Loucy (cell line): ENCODE results near the gene SRP54.

Source experiments
- H2AFZ ChIP-seq: fragments of 200-600 bp; sonication (generic); 2 replicates; pipeline ENCODE4 v1.6.0; 2016; ENCODE audit warnings: antibody characterized with exemption, mild to moderate bottlenecking, low read length, moderate library complexity
- H3F3A ChIP-seq: fragments of 200-600 bp; 2 replicates; pipeline ENCODE4 v1.6.0; 2016; ENCODE audit warnings: antibody characterized with exemption, low read depth, mild to moderate bottlenecking
- H3K27me3 ChIP-seq: fragments of 200-600 bp; sonication (generic); 2 replicates; pipeline ENCODE4 v1.6.1; 2014; ENCODE audit warnings: low read length, mild to moderate bottlenecking; ENCODE audit not compliant: insufficient read depth, poor library complexity, severe bottlenecking
- H3K36me3 ChIP-seq: fragments of 200-600 bp; sonication (generic); 2 replicates; pipeline ENCODE4 v1.6.1; 2016; ENCODE audit warnings: low read length; ENCODE audit not compliant: insufficient read depth
- H3K4me1 ChIP-seq: fragments of 200-600 bp; sonication (generic); 2 replicates; pipeline ENCODE4 v1.5.1; 2014; ENCODE audit warnings: low read length, mild to moderate bottlenecking; ENCODE audit not compliant: insufficient read depth, poor library complexity, severe bottlenecking
- H3K4me2 ChIP-seq: fragments of 200-600 bp; sonication (generic); 2 replicates; pipeline ENCODE4 v1.6.0; 2014; ENCODE audit warnings: antibody characterized with exemption, low read length, low read depth, mild to moderate bottlenecking; ENCODE audit not compliant: poor library complexity, severe bottlenecking
- H3K4me3 ChIP-seq: fragments of 200-600 bp; sonication (generic); 2 replicates; pipeline ENCODE4 v1.5.1; 2014; ENCODE audit warnings: low read length, mild to moderate bottlenecking, mixed read lengths; ENCODE audit not compliant: poor library complexity, severe bottlenecking
- H3K79me2 ChIP-seq: fragments of 200-600 bp; sonication (generic); 2 replicates; pipeline ENCODE4 v1.6.1; 2014; ENCODE audit warnings: low read length; ENCODE audit not compliant: insufficient read depth
- H3K9ac ChIP-seq: fragments of 200-600 bp; sonication (generic); 2 replicates; pipeline ENCODE4 v1.6.0; 2014; ENCODE audit warnings: mild to moderate bottlenecking, low read depth, low read length, moderate library complexity; ENCODE audit not compliant: poor library complexity, severe bottlenecking
- H3K9me2 ChIP-seq: fragments of 200-600 bp; sonication (generic); replicated peaks from 2 replicates; pipeline ENCODE4 v1.6.1; 2016; ENCODE audit warnings: low read depth, low read length, mixed read lengths
- H3K9me3 ChIP-seq: fragments of 200-600 bp; sonication (generic); 2 replicates; pipeline ENCODE4 v1.6.1; 2014; ENCODE audit warnings: mild to moderate bottlenecking, antibody characterized with exemption, low read length, low read depth; ENCODE audit not compliant: insufficient read depth
- H4K20me1 ChIP-seq: fragments of 200-600 bp; sonication (generic); 2 replicates; pipeline ENCODE4 v1.6.0; 2014; ENCODE audit warnings: antibody characterized with exemption, low read length, mild to moderate bottlenecking; ENCODE audit not compliant: insufficient read depth, poor library complexity, severe bottlenecking
- EZH2phosphoT487 ChIP-seq: fragments of 200-600 bp; IDR thresholded peaks from 2 replicates; pipeline ENCODE4 v1.6.1; 2018; ENCODE audit warnings: antibody characterized with exemption, mild to moderate bottlenecking, moderate library complexity, borderline replicate concordance
- TF ChIP-seq, protein P1 (sequence below): fragments of 200-600 bp; sonication (generic); conservative IDR thresholded peaks from 2 replicates; pipeline ENCODE4 v1.5.1; 2014; ENCODE audit warnings: mild to moderate bottlenecking, antibody characterized with exemption, low read length

SRP54 gene

DNA sequence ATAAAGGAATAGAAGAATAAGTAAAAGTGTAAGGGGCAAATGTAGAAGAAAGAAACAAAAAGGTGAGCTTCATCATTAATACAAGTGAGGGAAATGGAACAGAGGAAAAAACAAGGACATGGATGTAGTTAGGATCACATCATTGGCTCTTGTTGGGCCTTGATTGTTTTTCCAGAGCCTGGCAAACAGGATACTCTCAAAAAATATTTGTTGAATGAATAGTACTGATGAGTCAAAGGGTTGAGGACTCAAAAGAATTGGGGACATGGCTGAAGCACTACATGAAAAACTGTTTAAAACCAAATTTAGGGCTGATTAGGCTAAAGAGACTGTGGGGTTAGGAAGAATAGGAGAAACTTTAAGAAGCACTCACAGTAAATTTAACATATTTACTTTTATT is 11.4 kb upstream of the SRP54 start:
- Histone ChIP-seq H4K20me1 (no peaks in the 10 kb centered on the region), H3K4me3 (no peak overlapping the region), H3K9ac (no peak overlapping the region), H3K36me3 (peaks cover 10% of the 10 kb centered on the region; the same call in 1 of the 2 replicates), H3K9me3 (no peaks in the 10 kb centered on the region), H2AFZ (no peak overlapping the region), H3K27me3 (no peaks in the 10 kb centered on the region), H3K79me2 (peaks cover 10% of the 10 kb centered on the region; the same call in 1 of the 2 replicates), H3K9me2 (no peaks in the 10 kb centered on the region), H3K4me2 (no peak overlapping the region), H3K4me1 (peaks cover 4% of the 10 kb centered on the region), H3F3A (no peaks in the 10 kb centered on the region)
- TF ChIP-seq, protein P1, sequence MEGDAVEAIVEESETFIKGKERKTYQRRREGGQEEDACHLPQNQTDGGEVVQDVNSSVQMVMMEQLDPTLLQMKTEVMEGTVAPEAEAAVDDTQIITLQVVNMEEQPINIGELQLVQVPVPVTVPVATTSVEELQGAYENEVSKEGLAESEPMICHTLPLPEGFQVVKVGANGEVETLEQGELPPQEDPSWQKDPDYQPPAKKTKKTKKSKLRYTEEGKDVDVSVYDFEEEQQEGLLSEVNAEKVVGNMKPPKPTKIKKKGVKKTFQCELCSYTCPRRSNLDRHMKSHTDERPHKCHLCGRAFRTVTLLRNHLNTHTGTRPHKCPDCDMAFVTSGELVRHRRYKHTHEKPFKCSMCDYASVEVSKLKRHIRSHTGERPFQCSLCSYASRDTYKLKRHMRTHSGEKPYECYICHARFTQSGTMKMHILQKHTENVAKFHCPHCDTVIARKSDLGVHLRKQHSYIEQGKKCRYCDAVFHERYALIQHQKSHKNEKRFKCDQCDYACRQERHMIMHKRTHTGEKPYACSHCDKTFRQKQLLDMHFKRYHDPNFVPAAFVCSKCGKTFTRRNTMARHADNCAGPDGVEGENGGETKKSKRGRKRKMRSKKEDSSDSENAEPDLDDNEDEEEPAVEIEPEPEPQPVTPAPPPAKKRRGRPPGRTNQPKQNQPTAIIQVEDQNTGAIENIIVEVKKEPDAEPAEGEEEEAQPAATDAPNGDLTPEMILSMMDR = no peak

DNA sequence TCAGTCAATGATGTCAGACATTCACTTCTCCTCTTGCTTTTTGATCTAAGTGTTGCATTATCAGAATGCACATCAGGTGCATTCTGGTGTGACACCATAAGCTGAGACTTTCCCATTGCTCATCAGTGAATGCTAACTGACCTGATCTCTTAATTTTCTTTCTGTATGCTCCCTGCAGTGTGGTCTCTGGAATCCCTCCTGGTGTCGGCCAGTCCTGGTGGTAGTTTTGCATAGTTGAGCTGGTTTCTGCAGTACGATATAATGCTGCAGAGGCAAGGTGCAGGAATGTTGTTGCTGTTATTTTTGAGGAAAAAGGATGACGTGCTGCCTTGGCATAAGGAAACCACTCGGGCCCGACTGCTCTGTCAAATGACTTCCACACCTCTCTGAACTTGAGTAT is 11.0 kb upstream of the SRP54 start:
- Histone ChIP-seq H3F3A (no peaks in the 10 kb centered on the region), H3K9ac (no peak overlapping the region), H3K79me2 (peaks cover 10% of the 10 kb centered on the region; the same call in 1 of the 2 replicates)

DNA sequence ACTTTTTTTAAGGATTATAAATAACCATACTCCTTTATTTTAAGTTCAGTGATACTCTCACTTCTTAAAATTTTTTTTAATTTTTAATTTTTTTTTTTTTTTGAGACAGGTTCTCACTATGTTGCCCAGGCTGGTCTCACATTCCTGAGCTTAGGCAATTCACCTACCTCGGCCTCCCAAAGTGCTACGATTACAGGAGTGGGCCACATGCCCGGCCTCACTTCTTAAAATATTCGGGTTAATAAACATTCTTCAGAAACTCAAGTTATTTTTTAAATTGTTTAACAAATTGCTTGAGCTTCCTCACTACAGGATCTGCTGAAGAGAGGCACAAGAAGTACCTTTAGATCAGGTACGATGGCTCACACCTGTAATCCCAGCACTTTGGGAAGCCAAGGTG is 4.3 kb upstream of the SRP54 start:
- no peak overlapping the region for H2AFZ ChIP-seq
- no peak overlapping the region for H3K9ac ChIP-seq
- peaks cover 44% of the 10 kb centered on the region for H3K79me2 ChIP-seq
- no peaks in the 10 kb centered on the region for H3F3A ChIP-seq
- TF ChIP-seq, protein P1 = no peak
- no peak for TF ChIP-seq EZH2phosphoT487
- no peaks in the 10 kb centered on the region for H3K36me3 ChIP-seq
- H3K4me2 ChIP-seq = no peak overlapping the region
- H3K4me3 ChIP-seq = no peak overlapping the region
- H3K9me2 ChIP-seq = no peaks in the 10 kb centered on the region
- H3K4me1 ChIP-seq = peaks cover 21% of the 10 kb centered on the region
- no peaks in the 10 kb centered on the region for H3K9me3 ChIP-seq
- H4K20me1 ChIP-seq = peaks cover 2% of the 10 kb centered on the region
- H3K27me3 ChIP-seq = no peaks in the 10 kb centered on the region

More for the DNA sequence above, 11.0 kb upstream of the SRP54 start:
- H3K36me3 ChIP-seq = peaks cover 10% of the 10 kb centered on the region; the same call in 1 of the 2 replicates
- H3K27me3 ChIP-seq = no peaks in the 10 kb centered on the region
- no peak overlapping the region for H3K4me3 ChIP-seq
- no peaks in the 10 kb centered on the region for H3K9me2 ChIP-seq
- H3K4me2 ChIP-seq = no peak overlapping the region
- TF ChIP-seq EZH2phosphoT487 = no peak
- TF ChIP-seq, protein P1 = no peak
- H3K4me1 ChIP-seq = peaks cover 4% of the 10 kb centered on the region
- no peaks in the 10 kb centered on the region for H3K9me3 ChIP-seq
- H4K20me1 ChIP-seq = no peaks in the 10 kb centered on the region
- H2AFZ ChIP-seq = no peak overlapping the region
